GM23248 (cell line): ENCODE measurements around the gene GAS7.

ENCODE experiments used
- EZH2 ChIP-seq: fragments of 200-600 bp; sonication (generic); IDR thresholded peaks from 2 replicates; pipeline ENCODE4 v1.6.1; 2018; ENCODE audit warnings: antibody characterized with exemption, mild to moderate bottlenecking; ENCODE audit not compliant: insufficient read depth, poor library complexity, severe bottlenecking
- EZH2phosphoT487 ChIP-seq: fragments of 200-600 bp; sonication (generic); IDR thresholded peaks from 2 replicates; pipeline ENCODE4 v1.6.1; 2018; ENCODE audit warnings: antibody characterized with exemption, moderate library complexity, mild to moderate bottlenecking, low read depth; ENCODE audit not compliant: insufficient read depth

DNA sequence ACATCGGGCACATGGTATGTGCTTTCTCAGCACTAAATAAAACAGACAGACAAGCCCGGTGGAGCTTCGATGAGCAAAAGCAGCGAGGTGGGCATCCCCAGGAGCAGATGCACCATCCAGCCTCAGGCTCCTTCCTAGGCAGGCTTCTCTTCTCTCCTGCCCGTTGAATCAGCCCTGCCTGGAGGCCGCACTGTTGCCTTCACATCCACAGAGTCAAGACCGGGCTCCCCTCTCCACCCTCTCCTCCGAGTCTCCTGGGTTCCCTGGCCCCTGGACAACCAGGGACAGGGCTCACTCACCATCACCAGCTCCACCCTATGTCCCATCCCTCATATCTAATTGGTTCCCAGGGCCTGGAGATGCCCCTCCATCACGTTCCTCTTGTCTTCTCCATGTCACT, 213.6 kb downstream of the GAS7 start:
- no peak for TF ChIP-seq EZH2phosphoT487
- TF ChIP-seq EZH2 = no peak
